B cell (primary cell): ENCODE results near the gene SPACA6. TPM values are rescaled to one million over a fixed set of nuclear protein-coding genes. Genes with fewer than 3 reads are reported as not detected.

Experiments used
- ATAC-seq: fragments of 200-7000 bp; cut with Tn5 transposase; one replicate; pipeline ENCODE4 v1.10.0; 2021; ENCODE audit warnings: low read depth, mild to moderate bottlenecking, moderate number of reproducible peaks, moderate library complexity
- CTCF ChIA-PET: fragments of 350-600 bp; sonication (Branson Sonifier 250); formaldehyde crosslinking; loops from one replicate; lab custom pipeline; 2021; ENCODE audit warnings: antibody characterized with exemption, inconsistent platforms; lab: Charles Lee
- POLR2A ChIA-PET: fragments of 350-600 bp; sonication (Branson Sonifier 250); formaldehyde crosslinking; loops from one replicate; lab custom pipeline; 2021; ENCODE audit warnings: antibody characterized with exemption; lab: Charles Lee
- DNase-seq: peaks from one replicate; pipeline ENCODE4 v3.0.0; 2013
- H2AFZ ChIP-seq: 2 replicates; pipeline ENCODE4 v1.6.1; 2012; ENCODE audit warnings: mild to moderate bottlenecking, low read depth, low read length; ENCODE audit not compliant: insufficient read depth, poor library complexity, severe bottlenecking
- H3K27ac ChIP-seq, 2 donors: 1 replicate in 1 of 2; 2 replicates in 1 of 2; pipeline ENCODE4 v1.5.1; 2012 to 2013; ENCODE audit warnings: low read length in 2 of 2, mild to moderate bottlenecking in 2 of 2, moderate library complexity in 1 of 2
- H3K27me3 ChIP-seq, 4 experiments: fragments of 200-600 bp in 1 of 4; sonication (generic) in 1 of 4; replicated peaks in 1 of 4; 1 replicate in 2 of 4; 2 replicates in 2 of 4; pipeline versions ENCODE4 v1.6.1 to v1.7.0; 2013 to 2016; ENCODE audit warnings: low read length in 3 of 4, mild to moderate bottlenecking in 2 of 4, mixed read lengths in 1 of 4, moderate library complexity in 1 of 4; ENCODE audit not compliant: insufficient read depth in 4 of 4, control insufficient read depth in 3 of 4; ENCODE audit errors: control extremely low read depth in 1 of 4
- H3K36me3 ChIP-seq, 2 experiments: replicated peaks in 1 of 2; 1 replicate in 1 of 2; 2 replicates in 1 of 2; pipeline versions ENCODE4 v1.6.1 to v1.7.1; 2013; ENCODE audit warnings: low read length in 1 of 2; ENCODE audit not compliant: insufficient read depth in 2 of 2, control insufficient read depth in 1 of 2; ENCODE audit errors: control extremely low read depth in 1 of 2, extremely low read depth in 1 of 2
- H3K4me1 ChIP-seq, 2 donors: fragments of 200-600 bp in 1 of 2; sonication (generic) in 1 of 2; 1 replicate in 1 of 2; 2 replicates in 1 of 2; pipeline versions ENCODE4 v1.5.1 to v1.6.1; 2013 to 2017; ENCODE audit warnings: low read length in 2 of 2; ENCODE audit not compliant: control insufficient read depth in 2 of 2, insufficient read depth in 2 of 2
- H3K4me2 ChIP-seq: replicated peaks from 2 replicates; pipeline ENCODE3; 2012; ENCODE audit warnings: mild to moderate bottlenecking, low read depth, low read length; ENCODE audit not compliant: poor library complexity, severe bottlenecking
- H3K4me3 ChIP-seq, 5 experiments: fragments of 200-600 bp in 1 of 5; sonication (generic) in 1 of 5; 1 replicate in 3 of 5; 2 replicates in 2 of 5; pipeline versions ENCODE4 v1.5.1 to v1.7.0; 2011 to 2016; ENCODE audit warnings: low read length in 4 of 5, mild to moderate bottlenecking in 4 of 5, low read depth in 2 of 5, control low read depth in 1 of 5, moderate library complexity in 1 of 5; ENCODE audit not compliant: insufficient read depth in 1 of 5; ENCODE audit errors: control extremely low read depth in 1 of 5, extremely low read depth in 1 of 5
- H3K79me2 ChIP-seq: fragments of 200-600 bp; sonication (generic); one replicate; pipeline ENCODE4 v1.6.0; 2016; ENCODE audit warnings: low read length; ENCODE audit not compliant: control insufficient read depth, insufficient read depth
- H3K9ac ChIP-seq: fragments of 200-600 bp; sonication (generic); 2 replicates; pipeline ENCODE4 v1.6.1; 2017; ENCODE audit warnings: mild to moderate bottlenecking, low read length, moderate library complexity
- H3K9me3 ChIP-seq, 3 donors: one replicate each; pipeline versions ENCODE4 v1.6.1 to v1.7.1; 2013; ENCODE audit warnings: low read length in 2 of 3; ENCODE audit not compliant: control insufficient read depth in 2 of 3, insufficient read depth in 1 of 3; ENCODE audit errors: control extremely low read depth in 1 of 3
- H4K20me1 ChIP-seq: 2 replicates; pipeline ENCODE4 v1.6.0; 2012; ENCODE audit warnings: mild to moderate bottlenecking, low read length; ENCODE audit not compliant: insufficient read depth, control insufficient read depth, poor library complexity, severe bottlenecking
- H3K27ac Mint-ChIP-seq: one replicate; pipeline ENCODE4 v1.8.0; 2021; ENCODE audit warnings: mixed read lengths
- H3K27me3 Mint-ChIP-seq: one replicate; pipeline ENCODE4 v1.8.0; 2021; ENCODE audit warnings: mixed read lengths
- H3K4me1 Mint-ChIP-seq: one replicate; pipeline ENCODE4 v1.8.0; 2021; ENCODE audit warnings: mixed read lengths
- H3K4me3 Mint-ChIP-seq: one replicate; pipeline ENCODE4 v1.8.0; 2021; ENCODE audit warnings: mixed read lengths
- H3K9me3 Mint-ChIP-seq: one replicate; pipeline ENCODE4 v1.8.0; 2022; ENCODE audit warnings: mixed read lengths; ENCODE audit not compliant: insufficient read depth
- CTCF ChIP-seq: fragments of 200-600 bp; IDR thresholded peaks from one replicate; pipeline ENCODE4 v1.8.0; 2022; ENCODE audit warnings: antibody characterized with exemption, mild to moderate bottlenecking
- EZH2 ChIP-seq: IDR thresholded peaks from 2 replicates; pipeline ENCODE4 v1.6.1; 2012; ENCODE audit warnings: borderline replicate concordance, low read depth, mild to moderate bottlenecking, moderate library complexity, low read length; ENCODE audit not compliant: insufficient read depth, poor library complexity, severe bottlenecking
- WGBS: methylation state at CpG from one replicate; pipeline ENCODE4 v1.1.5; 2013; ENCODE audit warnings: missing lambda C conversion rate; ENCODE audit not compliant: insufficient coverage; 5-methylcytosine and 5-hydroxymethylcytosine counted together
- intact Hi-C: fragments of 100-400 bp; cut with micrococcal nuclease; formaldehyde crosslinking; loops from one replicate; pipeline ENCODE4 v1.10.0; 2022
- polyA plus RNA-seq: library from polyadenylated mRNA; depleted of rRNA; stranded (reverse); fragments of >200 nt; gene quantifications from 2 replicates; pipeline ENCODE4 v1.2.3, GENCODE V29; 2012
- total RNA-seq, 2 donors: library from RNA; stranded (reverse); fragments of 120-200 nt in 1 of 2; gene quantifications; 1 replicate in 1 of 2; 2 replicates in 1 of 2; pipeline versions ENCODE4 v1.2.3 to v1.2.4, GENCODE V29; 2013 to 2022

The SPACA6 gene
- total and polyA plus RNA-seq, 2 donors (not counting 1 experiment from before 2014, with no cell fraction given): 3.3 to 4.0 TPM

- Histone ChIP-seq H3K9ac (no peak overlapping the region), H3K27ac (no peak overlapping the region), H3K4me2 (no peak overlapping the region), H2AFZ (no peak overlapping the region), H3K4me3 (no peak overlapping the region), H3K79me2 (no peaks in the 10 kb centered on the region), H3K36me3 (no peaks in the 10 kb centered on the region), H3K9me3 (peaks cover 0 to 4% (median 0%) of the 10 kb centered on the region in 3 donors), H4K20me1 (no peaks in the 10 kb centered on the region), H3K4me1 (no peaks in the 10 kb centered on the region), H3K27me3 (peaks cover 0 to 27% (median 0%) of the 10 kb centered on the region in 4 experiments)
- H3K27ac Mint-ChIP-seq: no peak overlapping the region
- intact Hi-C loops: no loop called here
- no peak for DNase-seq
- TF ChIP-seq CTCF: no peak
- TF ChIP-seq EZH2: no peak
- POLR2A ChIA-PET: no interaction called here
- H3K4me1 Mint-ChIP-seq: peaks cover 2% of the 10 kb centered on the region
- no peak overlapping the region for H3K4me3 Mint-ChIP-seq
- peaks cover 44% of the 10 kb centered on the region for H3K27me3 Mint-ChIP-seq
- ATAC-seq: no peak
- no peaks in the 10 kb centered on the region for H3K9me3 Mint-ChIP-seq
- WGBS: 96% methylated on average over 3 of the region's 3 CpGs
- CTCF ChIA-PET: no interaction called here
Observed at GRCh38 chr19:51696606-51697005, 3.5 kb downstream of the SPACA6 start.

DNA sequence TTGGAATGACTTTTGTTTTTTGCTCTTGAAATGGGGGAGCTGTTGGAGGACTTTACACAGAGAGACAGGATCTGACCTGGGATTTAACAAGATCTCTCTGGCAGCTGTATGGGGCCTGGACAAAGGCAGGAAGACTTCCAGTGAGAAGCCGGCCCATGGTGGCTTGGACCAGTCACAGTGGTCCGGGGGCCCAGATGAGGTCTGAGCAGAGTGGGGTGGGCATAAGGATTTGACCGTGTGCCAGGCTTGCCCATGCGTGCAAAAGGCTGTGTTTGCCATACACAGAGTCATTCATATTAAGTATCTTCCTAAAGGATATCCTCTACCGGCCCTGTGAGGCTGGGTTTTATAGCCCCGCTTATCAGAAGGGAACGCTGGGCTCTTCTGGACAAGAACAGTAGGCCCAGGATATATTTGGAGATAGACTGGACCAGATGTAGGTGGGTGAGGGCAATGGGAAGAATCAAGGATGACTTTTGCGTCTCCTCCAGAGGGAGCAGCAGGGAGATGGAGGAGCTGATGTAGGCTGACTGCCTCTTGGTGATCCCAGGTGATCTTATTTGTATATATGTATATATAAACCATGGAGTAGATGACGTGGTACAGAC is 4.1 kb downstream of the SPACA6 start:
- Histone ChIP-seq H3K4me2 (no peak overlapping the region), H3K4me3 (no peak overlapping the region), H3K9ac (no peak overlapping the region), H3K36me3 (no peaks in the 10 kb centered on the region), H3K4me1 (peaks cover 2% of the 10 kb centered on the region in 2 donors), H3K27ac (no peak overlapping the region), H2AFZ (no peak overlapping the region), H4K20me1 (no peaks in the 10 kb centered on the region), H3K27me3 (peaks cover 0 to 28% (median 2%) of the 10 kb centered on the region in 4 experiments), H3K9me3 (peaks cover 0 to 11% (median 0%) of the 10 kb centered on the region in 3 donors), H3K79me2 (no peaks in the 10 kb centered on the region)
- ChIA-PET POLR2A (no interaction called here), CTCF (no interaction called here)
- ATAC-seq (no peak), DNase-seq (no peak)
- WGBS: 95% methylated on average over 6 of the region's 9 CpGs
- H3K9me3 Mint-ChIP-seq: no peaks in the 10 kb centered on the region
- no peak overlapping the region for H3K4me3 Mint-ChIP-seq
- peaks cover 43% of the 10 kb centered on the region for H3K27me3 Mint-ChIP-seq
- peaks cover 4% of the 10 kb centered on the region for H3K4me1 Mint-ChIP-seq
- no peak for TF ChIP-seq CTCF
- no peak for TF ChIP-seq EZH2
- no peak overlapping the region for H3K27ac Mint-ChIP-seq
- intact Hi-C loops: no loop called here
